Breast epithelium (tissue), 4 donors: ENCODE results near the gene MTIF2. TPM values are rescaled to one million over a fixed set of nuclear protein-coding genes. Genes with fewer than 3 reads are reported as not detected.

Experiments used
- DNase-seq, 2 donors: peaks; one replicate each; pipeline ENCODE4 v3.0.0-alpha.2; 2019; ENCODE audit warnings: low spot score in 2 of 2
- H3K27ac ChIP-seq, 2 donors: fragments of 200-600 bp; sonication (generic) in 1 of 2; one replicate each; pipeline ENCODE4 v1.5.1; 2016 to 2019; ENCODE audit warnings: mild to moderate bottlenecking in 1 of 2
- H3K27me3 ChIP-seq, 2 donors: fragments of 200-600 bp; sonication (generic) in 1 of 2; one replicate each; pipeline versions ENCODE4 v1.5.1 to v1.6.0; 2017 to 2019; ENCODE audit warnings: control low read depth in 1 of 2, mild to moderate bottlenecking in 1 of 2
- H3K36me3 ChIP-seq: fragments of 200-600 bp; one replicate; pipeline ENCODE4 v1.5.1; 2019
- H3K4me1 ChIP-seq, 2 donors: fragments of 200-600 bp; sonication (generic); one replicate each; pipeline ENCODE4 v1.5.1; 2016 to 2019; ENCODE audit warnings: control low read depth in 1 of 2
- H3K4me3 ChIP-seq, 3 donors: fragments of 200-600 bp; sonication (generic); 1 replicate in 2 of 3; 2 replicates in 1 of 3; pipeline ENCODE4 v1.5.1; 2016 to 2019; ENCODE audit warnings: mild to moderate bottlenecking in 3 of 3, moderate library complexity in 2 of 3
- H3K9me3 ChIP-seq, 2 donors: fragments of 200-600 bp; sonication (generic) in 1 of 2; one replicate each; pipeline ENCODE4 v1.5.1; 2016 to 2019; ENCODE audit warnings: control low read depth in 1 of 2
- CTCF ChIP-seq, 3 donors: fragments of 450-650 bp; IDR thresholded peaks; one replicate each; pipeline ENCODE4 v1.5.1; 2016 to 2017; ENCODE audit warnings: antibody characterized with exemption in 3 of 3, mild to moderate bottlenecking in 3 of 3, moderate library complexity in 3 of 3
- POLR2A ChIP-seq: fragments of 450-650 bp; IDR thresholded peaks from one replicate; pipeline ENCODE4 v1.6.1; 2016; ENCODE audit warnings: antibody characterized with exemption, mild to moderate bottlenecking, moderate library complexity
- POLR2AphosphoS5 ChIP-seq, 3 donors: sonication (generic); formaldehyde crosslinking; IDR thresholded peaks; one replicate each; pipeline ENCODE4 v1.6.1; 2017; ENCODE audit warnings: antibody characterized with exemption in 3 of 3
- intact Hi-C: fragments of 100-400 bp; cut with DNase I; formaldehyde crosslinking; loops from one replicate; pipeline ENCODE4 v1.15.1; 2023; ENCODE audit warnings: low total_unique reads
- total RNA-seq, 3 donors: library from RNA; depleted of rRNA; stranded (reverse); fragments of >200 nt; gene quantifications; one replicate each; pipeline ENCODE4 v1.1.0, GENCODE V29; 2016

Gene MTIF2
- 10 to 100 TPM; 23.2 to 25.3 (median 23.6) TPM for total RNA-seq

- no peaks in the 10 kb centered on the region for H3K9me3 ChIP-seq
- H3K4me1 ChIP-seq = no peaks in the 10 kb centered on the region
- H3K27ac ChIP-seq = peak within 1 kb of the TSS; percentile 81 to 82
- H3K27me3 ChIP-seq = no peaks in the 10 kb centered on the region
- intact Hi-C loops = no loop called here
- H3K4me3 ChIP-seq = peak within 1 kb of the TSS; percentile 51 to 72 (median 66)
- peak; percentile 91 to 96 for DNase-seq
- TF ChIP-seq POLR2AphosphoS5 (IDR thresholded peaks at IDR 0.05) (peak; percentile 70 to 87 (median 84)), CTCF (IDR thresholded peaks at IDR 0.05) (no peak), POLR2A (no peak)
- H3K36me3 ChIP-seq = no peaks in the 10 kb centered on the region
These were observed at the start of gene MTIF2 for GRCh38 chr2:55268907-55269644. MTIF2 (minus strand) TSS chr2:55269231; CDS start chr2:55263858, 5,373 bp downstream.

DNA sequence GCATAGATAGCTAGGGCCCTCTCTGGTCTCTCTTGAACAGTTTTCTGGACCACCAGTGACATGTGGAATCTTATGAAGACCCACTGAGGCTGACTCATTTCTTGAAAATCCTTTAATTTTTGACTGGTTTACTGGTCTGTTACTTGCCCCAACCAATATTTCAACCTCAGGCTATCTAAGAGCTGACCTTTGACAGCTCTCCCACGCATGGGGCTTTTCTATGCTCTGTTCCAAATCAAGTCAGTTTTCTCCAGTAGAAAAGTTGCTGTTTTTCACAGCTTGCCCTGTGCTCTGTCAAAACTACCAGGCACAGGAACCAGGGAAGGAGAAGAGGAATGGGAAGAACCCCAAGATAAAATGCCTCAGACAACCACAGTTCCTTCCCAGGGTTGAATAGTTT, 46.0 kb upstream of the MTIF2 start:
- Histone ChIP-seq H3K27me3 (no peaks in the 10 kb centered on the region), H3K27ac (no peak overlapping the region), H3K9me3 (no peaks in the 10 kb centered on the region), H3K4me1 (no peaks in the 10 kb centered on the region), H3K36me3 (peaks cover 7% of the 10 kb centered on the region), H3K4me3 (no peak overlapping the region)
- intact Hi-C loops = no loop called here
- DNase-seq = no peak
- TF ChIP-seq POLR2AphosphoS5 (IDR thresholded peaks at IDR 0.05) (no peak), POLR2A (no peak), CTCF (IDR thresholded peaks at IDR 0.05) (no peak)

DNA sequence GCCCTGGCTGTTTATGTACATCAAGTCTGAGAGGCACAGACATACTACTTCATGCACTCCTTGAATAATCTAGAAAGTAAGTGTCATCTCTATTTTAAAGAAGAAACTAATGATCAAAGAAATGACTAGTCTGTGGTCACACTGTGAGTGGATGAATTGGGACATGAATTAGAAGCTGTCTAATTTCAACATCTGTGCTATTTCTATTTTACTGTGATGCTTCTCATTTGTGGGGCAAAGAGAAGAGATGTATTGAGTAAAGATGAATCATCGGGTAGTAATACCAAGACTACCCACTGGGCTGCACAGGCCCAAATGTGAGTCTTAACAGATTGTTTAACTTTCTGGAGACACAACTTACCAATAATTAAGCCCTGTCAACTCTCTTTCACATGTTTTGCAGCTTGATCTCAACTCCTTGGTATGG, 42.4 kb upstream of the MTIF2 start:
- Histone ChIP-seq H3K27ac (no peak overlapping the region), H3K4me3 (no peak overlapping the region), H3K27me3 (no peaks in the 10 kb centered on the region), H3K9me3 (no peaks in the 10 kb centered on the region), H3K36me3 (peaks cover 7% of the 10 kb centered on the region), H3K4me1 (no peaks in the 10 kb centered on the region)
- TF ChIP-seq POLR2A (no peak), POLR2AphosphoS5 (IDR thresholded peaks at IDR 0.05) (no peak)
- DNase-seq = no peak
- intact Hi-C loops = no loop called here

- intact Hi-C loops = no loop called here
- H3K27ac ChIP-seq = no peak overlapping the region
- no peaks in the 10 kb centered on the region for H3K4me1 ChIP-seq
- H3K27me3 ChIP-seq = no peaks in the 10 kb centered on the region
- H3K4me3 ChIP-seq = no peak overlapping the region
- H3K36me3 ChIP-seq = peaks cover 7% of the 10 kb centered on the region
- no peak for DNase-seq
- H3K9me3 ChIP-seq = no peaks in the 10 kb centered on the region
- no peak for TF ChIP-seq POLR2A
- TF ChIP-seq CTCF (IDR thresholded peaks at IDR 0.05) = no peak
- TF ChIP-seq POLR2AphosphoS5 (IDR thresholded peaks at IDR 0.05) = no peak
These were observed 40.4 kb upstream of the MTIF2 start for GRCh38 chr2:55309446-55309845.

DNA sequence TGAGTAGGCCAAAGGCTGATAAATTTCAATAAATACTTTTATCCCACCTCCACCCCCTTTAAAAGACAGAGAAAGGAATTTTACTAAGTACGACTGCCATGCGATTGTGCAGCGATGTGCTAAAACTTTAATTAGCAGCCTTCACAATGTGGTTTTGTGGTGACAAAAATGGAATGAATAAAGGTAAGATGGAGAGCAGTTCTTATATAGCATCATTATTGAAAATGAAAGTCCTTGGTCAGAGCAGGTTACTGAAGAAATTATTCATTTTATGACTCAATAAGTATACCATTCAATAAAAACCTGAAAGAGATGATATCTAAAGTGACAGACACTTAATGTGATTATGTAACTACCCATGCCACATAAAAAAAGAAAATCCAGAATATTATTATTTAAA, 33.2 kb upstream of the MTIF2 start:
- Histone ChIP-seq H3K4me3 (no peak overlapping the region), H3K9me3 (no peaks in the 10 kb centered on the region), H3K36me3 (no peaks in the 10 kb centered on the region), H3K4me1 (no peaks in the 10 kb centered on the region), H3K27ac (no peak overlapping the region), H3K27me3 (no peaks in the 10 kb centered on the region)
- DNase-seq = no peak
- TF ChIP-seq POLR2A (no peak), CTCF (IDR thresholded peaks at IDR 0.05) (no peak), POLR2AphosphoS5 (IDR thresholded peaks at IDR 0.05) (no peak)
- intact Hi-C loops = no loop called here
